GM12891 (cell line): ENCODE measurements around the gene AOC2.
"Not testable (repeated sequence)": the region's sequence is repeated elsewhere in the genome, so short reads cannot be mapped to it uniquely, and the experiment has no call there.

Experiments used
- DNase-seq: peaks from one replicate; pipeline ENCODE4 v3.0.0; 2011; ENCODE audit warnings: low spot score; ENCODE audit not compliant: insufficient read length
- FAIRE-seq: peaks from 2 replicates; lab custom pipeline; 2011; peaks lifted over from hg19 to GRCh38; lab: Jason Lieb, UNC
- PAX5 ChIP-seq: IDR thresholded peaks from 2 replicates; pipeline ENCODE4 v1.6.1; 2011; ENCODE audit warnings: low read length, moderate library complexity, mild to moderate bottlenecking; ENCODE audit not compliant: insufficient read depth, severe bottlenecking
- POLR2A ChIP-seq: IDR thresholded peaks from 2 replicates; pipeline ENCODE4 v1.6.1; 2011; ENCODE audit warnings: low read depth, low read length, control low read depth
- POLR2AphosphoS5 ChIP-seq: IDR thresholded peaks from 2 replicates; pipeline ENCODE4 v1.6.1; 2011; ENCODE audit warnings: low read depth, low read length, control low read depth
- POU2F2 ChIP-seq: IDR thresholded peaks from 2 replicates; pipeline ENCODE4 v1.6.1; 2011; ENCODE audit warnings: low read depth, mild to moderate bottlenecking, control low read depth, low read length, moderate library complexity
- SPI1 ChIP-seq: IDR thresholded peaks from 2 replicates; pipeline ENCODE4 v1.6.1; 2011; ENCODE audit warnings: low read depth, low read length, control low read depth
- TAF1 ChIP-seq: IDR thresholded peaks from 2 replicates; pipeline ENCODE4 v1.6.1; 2011; ENCODE audit warnings: low read depth, low read length, control low read depth

AOC2 gene

GRCh38 chr17:42853968-42854790 lies 9.8 kb downstream of the AOC2 start:
- DNase-seq (no peak), FAIRE-seq (no peak)
- TF ChIP-seq SPI1, result no peak

DNA sequence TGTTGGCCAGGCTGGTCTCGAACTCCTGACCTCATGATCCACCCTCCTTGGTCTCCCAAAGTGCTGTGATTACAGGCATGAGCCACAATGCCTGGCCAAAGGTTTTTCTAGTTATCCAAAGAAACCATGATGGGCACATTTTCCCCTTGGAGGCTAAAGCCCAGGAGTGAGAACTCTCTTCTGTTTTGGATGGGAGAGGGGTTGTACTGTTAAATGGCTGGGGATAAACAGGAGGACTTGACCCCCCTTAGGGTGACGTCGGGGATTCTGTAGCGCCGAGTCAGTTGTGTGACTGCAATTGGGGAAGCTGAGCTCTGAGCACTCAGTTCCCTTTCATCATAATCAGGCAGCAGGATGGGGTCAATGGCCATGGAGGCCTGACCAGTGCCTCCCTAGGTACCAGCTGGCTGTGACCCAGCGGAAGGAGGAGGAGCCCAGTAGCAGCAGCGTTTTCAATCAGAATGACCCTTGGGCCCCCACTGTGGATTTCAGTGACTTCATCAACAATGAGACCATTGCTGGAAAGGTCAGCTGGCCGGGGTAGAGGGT lies 10.7 kb downstream of the AOC2 start:
- no peak for FAIRE-seq
- TF ChIP-seq SPI1 (no peak), POU2F2 (no peak), POLR2A (no peak), POLR2AphosphoS5 (no peak), PAX5 (no peak), TAF1 (no peak)
- no peak for DNase-seq

- not testable (repeated sequence) for FAIRE-seq, DNase-seq
Measured at GRCh38 chr17:42856093-42856492, 11.7 kb downstream of the AOC2 start.

DNA sequence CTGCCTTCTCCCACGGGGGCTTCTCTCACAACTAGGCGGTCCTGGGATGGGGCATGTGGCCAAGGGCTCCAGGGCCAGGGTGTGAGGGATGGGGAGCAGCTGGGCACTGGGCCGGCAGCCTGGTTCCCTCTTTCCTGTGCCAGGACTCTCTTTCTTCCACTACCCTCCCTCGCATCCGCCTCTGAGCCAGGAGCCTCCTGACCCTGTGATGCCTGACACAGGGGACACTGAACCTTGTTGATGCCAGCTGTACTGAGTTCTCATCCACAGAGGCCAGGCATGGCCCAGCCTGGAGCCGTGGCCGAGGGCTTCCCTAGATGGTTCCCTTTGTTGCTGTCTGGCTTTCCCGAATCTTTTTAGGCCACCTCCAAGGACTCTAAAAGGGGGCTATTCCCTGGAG lies 12.1 kb downstream of the AOC2 start:
- not testable (repeated sequence) for DNase-seq, FAIRE-seq

DNA sequence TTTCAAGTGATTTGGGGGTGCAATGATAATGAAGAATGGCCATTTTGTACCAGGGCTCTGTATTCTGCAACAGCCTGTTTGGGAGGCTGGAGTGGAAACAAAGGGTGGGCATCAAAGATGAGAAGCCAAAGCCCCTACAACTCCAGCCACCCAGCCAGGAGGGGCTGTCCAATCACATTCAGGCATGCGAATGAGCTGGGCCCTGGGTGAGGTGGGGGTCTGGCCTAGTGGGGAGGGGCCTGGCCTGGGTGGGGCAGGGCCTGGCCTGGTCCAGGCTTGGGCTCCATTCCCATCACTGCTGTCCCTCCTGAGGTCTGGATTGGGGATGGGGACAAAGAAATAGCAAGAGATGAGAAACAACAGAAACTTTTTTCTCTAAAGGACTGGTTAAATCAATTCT lies 13.0 kb downstream of the AOC2 start:
- FAIRE-seq (no peak), DNase-seq (no peak)
- TF ChIP-seq POLR2AphosphoS5 (no peak), SPI1 (no peak), POU2F2 (no peak), POLR2A (no peak), TAF1 (no peak), PAX5 (no peak)

DNA sequence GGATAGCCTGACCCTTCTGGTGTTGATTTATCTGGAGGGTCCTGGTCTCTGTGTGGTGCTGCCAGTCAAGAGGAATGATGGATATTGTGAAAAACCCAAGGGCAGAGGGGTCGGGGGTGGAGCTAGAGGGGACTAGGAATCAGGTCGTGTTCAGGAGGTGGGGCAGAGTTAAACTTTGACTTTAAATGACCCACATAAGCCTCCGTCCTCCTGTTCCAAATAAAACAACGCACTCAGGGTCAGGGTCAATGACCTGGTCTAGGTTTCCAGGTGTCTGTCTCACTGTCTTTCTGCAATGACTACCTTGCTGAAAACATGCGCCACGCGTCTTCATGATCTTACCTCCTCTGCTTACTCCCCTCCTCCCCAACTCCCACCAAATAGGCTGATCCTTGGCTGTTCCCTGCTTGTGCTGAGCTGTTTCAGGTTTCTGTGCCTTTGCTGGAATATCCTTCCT lies 21.3 kb downstream of the AOC2 start:
- no peak for FAIRE-seq
- DNase-seq, result no peak

GRCh38 chr17:42866216-42866615 lies 21.8 kb downstream of the AOC2 start:
- FAIRE-seq, result no peak
- TF ChIP-seq TAF1 (no peak), SPI1 (no peak), PAX5 (no peak), POU2F2 (no peak), POLR2AphosphoS5 (no peak), POLR2A (no peak)

More for the DNA sequence above, 21.3 kb downstream of the AOC2 start:
- TF ChIP-seq POU2F2, result no peak
- no peak for TF ChIP-seq POLR2AphosphoS5
- no peak for TF ChIP-seq POLR2A
- TF ChIP-seq PAX5, result no peak
- TF ChIP-seq TAF1, result no peak
- TF ChIP-seq SPI1, result no peak

GRCh38 chr17:42866631-42867575 lies 22.5 kb downstream of the AOC2 start:
- TF ChIP-seq TAF1, result no peak
- no peak for DNase-seq
- FAIRE-seq, result no peak

More at GRCh38 chr17:42866216-42866615, 21.8 kb downstream of the AOC2 start:
- DNase-seq, result no peak

GRCh38 chr17:42867694-42868261 lies 23.4 kb downstream of the AOC2 start:
- DNase-seq, FAIRE-seq: not testable (repeated sequence)

GRCh38 chr17:42868338-42868737 lies 24.0 kb downstream of the AOC2 start:
- FAIRE-seq (no peak), DNase-seq (no peak)
- TF ChIP-seq POLR2AphosphoS5 (no peak), TAF1 (no peak), POLR2A (no peak), PAX5 (no peak), POU2F2 (no peak), SPI1 (no peak)

DNA sequence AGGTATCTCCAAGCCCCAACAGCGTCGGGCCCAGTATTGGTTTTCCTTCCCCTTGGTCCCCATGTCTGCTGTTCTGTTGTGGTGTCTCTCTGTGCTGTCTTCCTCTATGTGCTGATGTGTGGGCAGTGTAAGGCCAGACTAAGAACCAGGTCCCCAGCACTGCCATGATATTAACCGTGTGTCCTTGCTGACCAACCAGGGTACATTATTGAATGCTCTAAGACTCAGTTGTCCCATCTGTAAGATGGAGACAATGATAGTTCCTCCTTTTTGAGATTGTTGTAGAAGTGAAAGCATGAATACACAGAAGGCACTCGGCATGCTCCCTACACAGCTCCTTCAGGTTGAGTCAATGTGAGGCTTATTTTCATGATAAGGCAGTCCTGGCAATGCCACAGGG lies 27.3 kb downstream of the AOC2 start:
- DNase-seq (no peak), FAIRE-seq (no peak)
- TF ChIP-seq TAF1 (no peak), POLR2A (no peak), POLR2AphosphoS5 (no peak), PAX5 (no peak), SPI1 (no peak), POU2F2 (no peak)
